Stimulated activated CD4-positive, alpha-beta T cell treated with anti-CD3 and anti-CD28 coated beads, Interleukin-1b, Interleukin-23, amount 100 ng/mL, for 24 hours (primary cell): ENCODE measurements around the gene SIX1.

ENCODE experiments used
- DNase-seq, 4 experiments: peaks; one replicate each; pipeline ENCODE4 v3.0.0-alpha.2; 2020; ENCODE audit warnings: low read depth in 4 of 4, low spot score in 1 of 4

The SIX1 gene

GRCh38 chr14:60648934-60649874 is at the start of gene SIX1:
Gene SIX1 (minus strand): TSS chr14:60649477. CDS start chr14:60649189, 288 bp downstream.
- DNase-seq: no peak

- DNase-seq: no peak
Measured at GRCh38 chr14:60695327-60695726, 46.0 kb upstream of the SIX1 start.

DNA sequence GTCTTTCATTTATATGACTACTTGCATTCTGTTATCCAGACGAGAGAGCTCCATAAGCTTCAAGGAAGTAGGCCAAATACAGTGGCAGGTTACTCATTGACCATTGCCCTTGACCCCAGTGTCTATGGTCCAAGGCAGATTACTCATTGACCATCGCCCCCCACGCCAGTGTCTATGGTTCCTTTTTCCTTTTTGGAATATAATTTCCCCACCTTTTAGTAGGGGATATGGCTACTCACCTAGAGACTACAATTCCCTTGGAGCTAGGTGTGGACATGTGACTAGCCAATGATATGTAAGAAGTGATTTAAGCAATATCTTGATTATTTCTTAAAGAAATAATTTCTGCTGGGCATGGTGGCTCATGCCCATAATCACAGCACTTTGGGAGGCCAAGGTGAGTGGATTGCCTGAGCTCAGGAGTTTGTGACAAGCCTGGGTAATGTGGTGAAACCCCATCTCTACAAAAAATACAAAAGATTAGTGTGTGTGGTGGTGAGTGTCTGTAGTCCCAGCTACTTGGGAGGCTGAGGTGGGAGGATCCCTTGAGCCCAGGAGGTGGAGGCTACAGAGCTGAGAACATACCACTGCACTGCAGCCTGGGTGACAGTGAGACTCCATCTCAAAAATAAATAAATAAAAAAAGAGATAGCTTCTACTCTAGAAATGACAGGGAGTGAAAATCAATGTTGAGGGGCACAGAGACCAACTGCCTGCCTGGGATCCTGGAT is 42.3 kb upstream of the SIX1 start:
- no peak for DNase-seq

- DNase-seq: no peak
Measured at GRCh38 chr14:60686865-60687264, 37.6 kb upstream of the SIX1 start.

DNA sequence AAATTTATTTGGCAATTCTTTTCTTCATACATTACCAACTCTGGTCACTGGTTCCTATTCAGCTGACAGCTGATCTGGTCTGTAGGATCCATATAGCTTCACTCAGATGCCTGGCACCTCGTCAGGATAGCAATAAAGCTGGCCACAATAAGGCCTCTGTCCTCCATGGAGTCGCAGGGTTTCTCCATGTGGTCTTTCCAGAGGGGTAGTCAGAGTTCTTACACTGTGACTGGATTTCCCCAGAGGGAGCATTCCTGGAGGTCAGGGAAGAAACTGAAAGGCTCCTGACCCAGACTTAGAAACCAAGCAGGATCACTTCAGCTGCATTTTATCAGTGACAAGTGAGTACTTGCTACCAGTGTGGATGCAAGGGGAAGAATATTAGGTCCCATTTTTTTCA is 34.9 kb upstream of the SIX1 start:
- no peak for DNase-seq

- no peak for DNase-seq
Measured at GRCh38 chr14:60681271-60681670, 32.0 kb upstream of the SIX1 start.

- DNase-seq: no peak
Measured at GRCh38 chr14:60680511-60680910, 31.2 kb upstream of the SIX1 start.

DNA sequence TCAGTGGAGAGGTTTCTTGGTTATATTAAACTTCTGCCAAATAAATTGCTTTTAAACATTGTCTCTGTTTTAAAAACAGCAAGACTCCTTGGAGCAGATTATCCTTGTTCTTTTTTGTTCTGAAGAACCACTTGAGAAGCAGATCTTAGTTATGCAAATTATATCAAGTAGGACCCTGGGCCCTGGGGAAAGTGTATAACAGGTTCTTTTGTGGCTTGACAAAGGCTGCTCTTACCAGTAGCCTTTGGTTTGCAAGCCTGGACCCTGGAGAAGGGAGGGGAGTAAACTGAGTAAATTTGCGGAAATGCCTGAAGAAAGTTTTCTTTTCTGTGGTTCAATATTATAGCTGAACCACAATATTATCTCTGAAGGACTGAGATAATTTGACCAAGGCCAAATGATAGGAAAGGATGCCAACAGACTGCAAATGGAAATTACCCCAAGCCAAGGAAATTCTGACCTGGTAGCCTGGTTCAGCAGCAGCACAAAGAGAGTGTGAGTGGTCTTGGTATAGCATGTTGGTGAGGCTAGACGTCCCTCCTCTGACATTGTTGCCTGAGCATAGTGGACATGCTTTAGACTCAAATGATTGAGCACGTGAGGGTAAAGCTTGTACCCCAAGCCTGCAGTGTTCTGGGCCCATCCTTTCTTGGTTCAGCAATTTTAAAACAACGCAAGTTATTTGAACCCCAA is 30.4 kb upstream of the SIX1 start:
- no peak for DNase-seq

DNA sequence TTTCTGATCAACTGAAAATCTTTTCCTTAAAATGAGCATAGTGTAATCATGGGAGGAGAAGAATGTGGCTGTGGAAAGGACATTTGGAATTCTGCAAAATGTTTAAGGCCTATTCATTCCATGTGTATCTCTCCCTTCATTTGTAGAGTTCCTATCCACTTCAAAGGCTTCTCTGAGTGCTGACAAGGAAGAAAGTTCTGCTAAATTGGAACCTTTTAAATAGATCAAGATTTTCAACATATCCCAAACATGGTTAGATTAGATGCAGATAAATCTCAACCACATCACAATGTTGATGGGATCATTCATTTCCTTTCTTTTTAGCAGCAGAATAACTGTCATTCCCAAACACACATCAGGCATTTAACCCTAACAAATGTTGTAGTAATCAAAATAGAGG is 28.4 kb upstream of the SIX1 start:
- no peak for DNase-seq

GRCh38 chr14:60670989-60671388 is 21.7 kb upstream of the SIX1 start:
- no peak for DNase-seq

- DNase-seq: no peak
Measured at GRCh38 chr14:60668431-60669112, 19.3 kb upstream of the SIX1 start.

GRCh38 chr14:60665177-60665550 is 15.9 kb upstream of the SIX1 start:
- DNase-seq: no peak

GRCh38 chr14:60662982-60663381 is 13.7 kb upstream of the SIX1 start:
- DNase-seq: no peak

GRCh38 chr14:60661721-60662120 is 12.4 kb upstream of the SIX1 start:
- DNase-seq: no peak

- no peak for DNase-seq
Measured at GRCh38 chr14:60658909-60659585, 9.8 kb upstream of the SIX1 start.

- DNase-seq: no peak
Measured at GRCh38 chr14:60658211-60658690, 9.0 kb upstream of the SIX1 start.

DNA sequence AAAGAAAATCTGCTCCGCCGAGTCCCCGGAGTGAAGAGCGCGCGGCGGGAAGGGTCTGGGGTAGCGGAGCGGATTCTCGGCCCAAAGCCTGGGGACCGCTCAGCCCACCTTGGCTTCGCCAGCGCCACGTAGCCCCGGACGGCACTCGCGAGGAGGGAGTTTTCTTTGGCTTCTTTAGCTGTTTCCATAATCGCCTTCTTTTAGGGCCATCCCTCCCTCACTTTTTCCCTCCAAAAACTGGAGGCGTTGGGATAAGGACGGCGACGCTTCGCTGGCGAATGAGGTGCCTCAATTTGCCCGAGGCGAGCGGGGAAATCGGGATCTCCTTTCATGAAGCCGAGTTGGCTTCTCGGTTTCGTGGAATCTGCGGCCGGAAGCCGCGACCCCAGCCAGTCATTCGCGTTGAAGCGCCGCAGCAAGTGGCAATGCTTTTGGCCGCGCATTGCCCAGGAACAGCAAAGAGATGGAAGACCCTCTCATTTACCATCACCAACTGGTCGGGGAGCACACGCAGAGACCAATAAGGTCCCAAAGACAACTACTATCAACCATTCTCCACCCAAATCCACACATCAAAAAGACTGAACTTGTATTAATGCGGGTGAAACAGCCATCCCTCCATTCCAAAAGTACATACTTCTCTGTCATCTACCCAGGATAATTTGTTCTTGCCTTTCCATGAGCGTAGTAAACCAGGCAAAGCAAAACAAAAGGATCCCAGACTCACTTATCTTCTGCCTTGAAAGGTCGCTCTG is 8.4 kb upstream of the SIX1 start:
- DNase-seq: no peak

DNA sequence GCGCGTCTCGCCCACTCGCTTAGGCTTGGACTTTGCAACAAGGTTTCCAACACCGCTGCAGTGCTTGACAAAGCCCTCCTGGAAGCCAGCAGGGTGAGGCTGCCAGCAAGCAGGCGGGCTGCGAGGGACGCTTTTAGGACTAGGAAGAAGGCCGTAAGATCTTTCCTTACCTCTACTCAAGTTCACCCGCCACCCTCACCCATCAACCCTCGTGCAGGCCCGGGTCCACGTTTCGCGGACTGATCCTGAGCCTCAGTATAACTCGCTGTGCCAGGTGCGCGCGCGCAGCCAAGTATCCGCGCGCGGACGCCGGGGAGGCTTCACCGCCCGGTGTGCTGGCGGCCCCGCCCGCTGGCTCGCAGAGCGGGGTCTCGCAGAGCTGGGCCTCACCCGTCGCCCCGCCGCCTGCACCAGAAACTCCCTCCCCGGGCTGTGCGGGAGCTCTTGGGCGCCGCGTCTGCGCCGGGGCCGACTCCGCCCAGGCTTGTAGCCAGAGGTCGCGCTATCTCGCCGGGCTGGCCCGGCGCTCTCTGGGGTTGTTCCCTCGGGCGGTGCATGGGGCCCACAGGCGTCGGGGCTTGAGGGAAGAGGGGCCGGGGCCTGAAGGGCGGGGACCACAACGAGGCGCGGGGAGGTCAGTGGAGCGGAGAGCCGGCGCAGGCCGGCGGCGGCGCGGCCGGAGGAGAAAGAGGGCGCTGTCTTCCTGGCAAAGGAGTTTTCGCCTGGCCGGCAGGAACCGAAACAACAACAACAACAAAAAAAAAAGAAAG is 7.6 kb upstream of the SIX1 start:
- no peak for DNase-seq
